Measurements from ENCODE around the gene ZMYND11.

ZMYND11 gene

DNA sequence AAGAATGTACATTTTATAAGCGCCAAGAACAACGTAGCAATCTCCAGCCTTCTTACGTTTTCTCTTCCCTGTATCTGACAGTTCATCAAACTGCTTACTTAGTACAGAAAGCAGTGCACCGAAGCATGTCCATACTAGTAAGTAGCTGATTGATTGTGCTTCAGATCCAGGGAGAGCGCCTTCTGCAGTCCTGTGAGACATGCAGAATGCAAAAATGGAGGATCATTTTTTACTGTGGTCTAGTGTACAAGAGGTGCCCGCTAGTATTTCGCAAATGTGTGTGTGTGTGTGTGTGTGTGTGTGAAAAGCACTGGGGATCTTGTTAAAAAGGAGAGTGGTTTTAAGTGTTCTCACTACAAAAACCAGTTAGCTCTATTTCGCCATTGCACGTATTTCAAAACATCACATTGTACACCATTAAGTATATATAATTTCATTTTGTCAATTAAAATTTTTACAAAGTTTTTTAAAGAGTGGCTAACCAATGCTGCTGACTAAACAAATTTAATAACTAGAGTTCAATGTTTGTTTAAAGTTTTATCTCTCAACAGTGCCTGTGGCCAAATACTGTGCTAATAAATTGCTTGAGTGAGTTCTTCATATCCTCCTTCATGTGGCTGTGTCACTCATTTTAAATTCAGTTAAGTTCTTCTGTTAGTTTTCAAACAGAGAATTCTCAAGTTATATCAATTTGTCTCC is 99.6 kb downstream of the ZMYND11 start:
- no peak overlapping the region for H3K4me3 ChIP-seq (ENCODE audit: low read depth in 1 of 5, low read length in 5 of 5)
- no peaks in the 10 kb centered on the region for H3K27me3 ChIP-seq (ENCODE audit: control insufficient read depth in 5 of 5, insufficient read depth in 4 of 5, low read length in 5 of 5)
- peaks cover 6 to 21% (median 14%) of the 10 kb centered on the region in 5 donors for H3K36me3 ChIP-seq (ENCODE audit: control insufficient read depth in 5 of 5, insufficient read depth in 5 of 5, low read length in 5 of 5)

DNA sequence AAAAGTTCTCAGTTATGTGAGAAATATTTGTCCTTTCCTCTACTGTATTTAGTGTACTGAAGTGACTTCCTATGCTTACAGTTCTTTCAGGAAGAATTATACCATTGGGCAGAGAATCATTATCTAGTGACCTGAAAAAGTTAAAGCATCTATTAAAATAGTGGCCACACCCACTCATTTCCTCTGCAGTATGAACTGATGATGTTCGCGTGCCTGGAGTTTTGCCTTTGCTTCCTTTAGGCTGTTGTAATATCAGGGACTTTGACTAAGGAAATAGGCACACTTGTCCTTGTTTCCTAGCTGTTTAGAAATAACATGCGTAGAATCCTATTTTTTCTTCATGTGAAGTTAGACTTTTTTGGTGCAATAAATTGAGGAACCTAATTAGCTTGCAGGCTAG is 100.7 kb downstream of the ZMYND11 start:
- Histone ChIP-seq H3K36me3 (ENCODE audit: control insufficient read depth in 5 of 5, insufficient read depth in 5 of 5, low read length in 5 of 5) (peaks cover 6 to 29% (median 14%) of the 10 kb centered on the region in 5 donors), H3K4me1 (ENCODE audit: control insufficient read depth in 5 of 5, insufficient read depth in 5 of 5, low read length in 5 of 5) (peaks cover 0 to 9% (median 1%) of the 10 kb centered on the region in 5 donors), H3K27ac (ENCODE audit: low read depth, low read length) (no peak overlapping the region), H3K9me3 (ENCODE audit: control insufficient read depth in 5 of 5, low read length in 5 of 5) (no peaks in the 10 kb centered on the region), H3K9ac (ENCODE audit: low read length in 5 of 5) (no peak overlapping the region), H3K27me3 (ENCODE audit: control insufficient read depth in 5 of 5, insufficient read depth in 4 of 5, low read length in 5 of 5) (no peaks in the 10 kb centered on the region), H3K4me3 (ENCODE audit: low read depth in 1 of 5, low read length in 5 of 5) (no peak overlapping the region)

More for the DNA sequence above, 99.6 kb downstream of the ZMYND11 start:
- Histone ChIP-seq H3K27ac (ENCODE audit: low read depth, low read length) (no peak overlapping the region), H3K9ac (ENCODE audit: low read length in 5 of 5) (no peak overlapping the region), H3K9me3 (ENCODE audit: control insufficient read depth in 5 of 5, low read length in 5 of 5) (no peaks in the 10 kb centered on the region), H3K4me1 (ENCODE audit: control insufficient read depth in 5 of 5, insufficient read depth in 5 of 5, low read length in 5 of 5) (peaks cover 0 to 9% (median 0%) of the 10 kb centered on the region in 5 donors)

- H3K4me1 ChIP-seq (ENCODE audit: control insufficient read depth in 5 of 5, insufficient read depth in 5 of 5, low read length in 5 of 5) = peaks cover 0 to 15% (median 12%) of the 10 kb centered on the region in 5 donors
- H3K4me3 ChIP-seq (ENCODE audit: low read depth in 1 of 5, low read length in 5 of 5) = no peak overlapping the region
- H3K27me3 ChIP-seq (ENCODE audit: control insufficient read depth in 5 of 5, insufficient read depth in 4 of 5, low read length in 5 of 5) = no peaks in the 10 kb centered on the region
- no peak overlapping the region for H3K9ac ChIP-seq (ENCODE audit: low read length in 5 of 5)
- no peak overlapping the region for H3K27ac ChIP-seq (ENCODE audit: low read depth, low read length)
- H3K36me3 ChIP-seq (ENCODE audit: control insufficient read depth in 5 of 5, insufficient read depth in 5 of 5, low read length in 5 of 5) = peaks cover 12 to 45% (median 14%) of the 10 kb centered on the region in 5 donors
- no peaks in the 10 kb centered on the region for H3K9me3 ChIP-seq (ENCODE audit: control insufficient read depth in 5 of 5, low read length in 5 of 5)
Measured at GRCh38 chr10:239109-239508, 103.9 kb downstream of the ZMYND11 start.

- H3K36me3 ChIP-seq (ENCODE audit: control insufficient read depth in 5 of 5, insufficient read depth in 5 of 5, low read length in 5 of 5) = peaks cover 16 to 57% (median 22%) of the 10 kb centered on the region in 5 donors
- H3K27ac ChIP-seq (ENCODE audit: low read depth, low read length) = peak overlapping the region; percentile 26
- no peaks in the 10 kb centered on the region for H3K27me3 ChIP-seq (ENCODE audit: control insufficient read depth in 5 of 5, insufficient read depth in 4 of 5, low read length in 5 of 5)
Measured at GRCh38 chr10:241451-241850, 106.2 kb downstream of the ZMYND11 start.

DNA sequence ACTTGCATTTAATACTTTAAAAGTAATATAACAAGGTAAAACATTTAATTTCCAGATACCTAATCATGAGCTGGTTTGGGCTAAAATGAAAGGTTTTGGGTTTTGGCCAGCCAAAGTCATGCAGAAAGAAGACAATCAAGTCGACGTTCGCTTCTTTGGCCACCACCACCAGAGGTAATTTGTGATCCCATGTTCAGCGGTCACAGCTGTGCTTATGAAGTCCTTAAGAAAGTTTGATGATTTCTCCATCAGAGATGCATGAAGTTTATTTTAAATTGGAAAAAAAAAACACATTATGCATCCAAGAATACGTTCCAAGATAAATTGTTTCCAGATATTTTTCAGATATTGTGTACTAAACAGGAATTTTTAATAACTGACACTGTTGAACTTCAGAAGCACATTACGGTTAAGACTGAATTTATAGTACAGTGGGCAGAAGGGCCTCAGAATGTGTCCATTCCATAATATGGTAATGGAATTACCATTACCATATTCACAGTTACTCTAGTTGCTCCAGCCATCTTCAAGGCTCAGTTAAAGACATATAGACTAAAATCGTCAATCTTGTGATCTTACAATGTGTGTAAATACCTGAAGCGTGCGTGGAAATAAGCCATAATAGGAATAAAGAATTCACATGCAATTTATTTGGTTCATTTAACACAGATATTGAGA is 106.8 kb downstream of the ZMYND11 start:
- Histone ChIP-seq H3K9me3 (ENCODE audit: control insufficient read depth in 5 of 5, low read length in 5 of 5) (no peaks in the 10 kb centered on the region), H3K36me3 (ENCODE audit: control insufficient read depth in 5 of 5, insufficient read depth in 5 of 5, low read length in 5 of 5) (peaks cover 20 to 61% (median 26%) of the 10 kb centered on the region in 5 donors), H3K4me3 (ENCODE audit: low read depth in 1 of 5, low read length in 5 of 5) (no peak overlapping the region), H3K4me1 (ENCODE audit: control insufficient read depth in 5 of 5, insufficient read depth in 5 of 5, low read length in 5 of 5) (peaks cover 0 to 14% (median 11%) of the 10 kb centered on the region in 5 donors), H3K27ac (ENCODE audit: low read depth, low read length) (peak overlapping the region; percentile 26), H3K27me3 (ENCODE audit: control insufficient read depth in 5 of 5, insufficient read depth in 4 of 5, low read length in 5 of 5) (no peaks in the 10 kb centered on the region), H3K9ac (ENCODE audit: low read length in 5 of 5) (no peak overlapping the region)

More at GRCh38 chr10:241451-241850, 106.2 kb downstream of the ZMYND11 start:
- no peak overlapping the region for H3K4me3 ChIP-seq (ENCODE audit: low read depth in 1 of 5, low read length in 5 of 5)
- no peaks in the 10 kb centered on the region for H3K9me3 ChIP-seq (ENCODE audit: control insufficient read depth in 5 of 5, low read length in 5 of 5)
- H3K4me1 ChIP-seq (ENCODE audit: control insufficient read depth in 5 of 5, insufficient read depth in 5 of 5, low read length in 5 of 5) = peaks cover 0 to 14% (median 11%) of the 10 kb centered on the region in 5 donors
- no peak overlapping the region for H3K9ac ChIP-seq (ENCODE audit: low read length in 5 of 5)

DNA sequence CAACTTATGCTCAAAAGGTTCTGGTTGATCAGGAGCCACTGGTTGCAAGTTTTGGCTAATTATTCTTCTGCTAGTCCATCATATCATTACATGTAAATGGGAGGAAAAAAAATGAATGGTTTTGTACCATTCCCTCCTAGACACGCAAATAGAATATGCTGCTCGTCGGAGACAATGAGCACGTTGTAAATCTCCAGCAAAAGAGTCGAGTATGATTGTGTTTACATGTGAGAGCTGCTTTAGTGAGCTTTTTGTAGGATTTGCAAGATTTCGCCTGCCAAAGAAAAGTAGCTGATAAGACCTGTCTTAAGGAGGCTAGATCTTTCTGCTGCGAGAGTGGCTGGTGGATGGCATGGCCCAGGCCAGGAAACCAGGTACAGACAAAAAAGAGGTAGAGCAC is 109.0 kb downstream of the ZMYND11 start:
- no peak overlapping the region for H3K9ac ChIP-seq (ENCODE audit: low read length in 5 of 5)
- peaks cover 0 to 14% (median 11%) of the 10 kb centered on the region in 5 donors for H3K4me1 ChIP-seq (ENCODE audit: control insufficient read depth in 5 of 5, insufficient read depth in 5 of 5, low read length in 5 of 5)
- no peaks in the 10 kb centered on the region for H3K27me3 ChIP-seq (ENCODE audit: control insufficient read depth in 5 of 5, insufficient read depth in 4 of 5, low read length in 5 of 5)
- H3K27ac ChIP-seq (ENCODE audit: low read depth, low read length) = no peak overlapping the region
- H3K4me3 ChIP-seq (ENCODE audit: low read depth in 1 of 5, low read length in 5 of 5) = no peak overlapping the region
- H3K36me3 ChIP-seq (ENCODE audit: control insufficient read depth in 5 of 5, insufficient read depth in 5 of 5, low read length in 5 of 5) = peaks cover 30 to 71% (median 39%) of the 10 kb centered on the region in 5 donors
- H3K9me3 ChIP-seq (ENCODE audit: control insufficient read depth in 5 of 5, low read length in 5 of 5) = no peaks in the 10 kb centered on the region

DNA sequence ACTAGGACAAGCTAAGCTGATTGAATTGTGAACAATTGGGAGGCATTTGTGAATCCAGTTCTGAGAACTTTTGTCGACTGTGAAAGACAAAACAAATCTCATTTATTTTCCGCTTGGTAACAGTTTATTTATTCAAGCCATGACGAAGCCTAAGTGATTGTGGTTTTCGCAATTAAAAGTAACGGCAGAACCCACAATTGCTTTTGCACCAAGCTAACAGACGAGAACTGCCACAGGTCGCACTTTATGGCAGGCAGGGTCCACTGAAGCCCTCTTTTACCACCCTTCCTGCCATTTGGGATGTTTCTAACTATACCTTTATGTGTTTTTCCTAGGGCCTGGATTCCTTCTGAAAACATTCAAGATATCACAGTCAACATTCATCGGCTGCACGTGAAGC is 111.2 kb downstream of the ZMYND11 start:
- H3K4me1 ChIP-seq (ENCODE audit: control insufficient read depth in 5 of 5, insufficient read depth in 5 of 5, low read length in 5 of 5) = peaks cover 0 to 7% (median 6%) of the 10 kb centered on the region in 5 donors
- no peak overlapping the region for H3K27ac ChIP-seq (ENCODE audit: low read depth, low read length)
- no peak overlapping the region for H3K9ac ChIP-seq (ENCODE audit: low read length in 5 of 5)
- H3K9me3 ChIP-seq (ENCODE audit: control insufficient read depth in 5 of 5, low read length in 5 of 5) = no peaks in the 10 kb centered on the region
- peaks cover 38 to 78% (median 54%) of the 10 kb centered on the region in 5 donors for H3K36me3 ChIP-seq (ENCODE audit: control insufficient read depth in 5 of 5, insufficient read depth in 5 of 5, low read length in 5 of 5)
- H3K4me3 ChIP-seq (ENCODE audit: low read depth in 1 of 5, low read length in 5 of 5) = no peak overlapping the region
- no peaks in the 10 kb centered on the region for H3K27me3 ChIP-seq (ENCODE audit: control insufficient read depth in 5 of 5, insufficient read depth in 4 of 5, low read length in 5 of 5)

DNA sequence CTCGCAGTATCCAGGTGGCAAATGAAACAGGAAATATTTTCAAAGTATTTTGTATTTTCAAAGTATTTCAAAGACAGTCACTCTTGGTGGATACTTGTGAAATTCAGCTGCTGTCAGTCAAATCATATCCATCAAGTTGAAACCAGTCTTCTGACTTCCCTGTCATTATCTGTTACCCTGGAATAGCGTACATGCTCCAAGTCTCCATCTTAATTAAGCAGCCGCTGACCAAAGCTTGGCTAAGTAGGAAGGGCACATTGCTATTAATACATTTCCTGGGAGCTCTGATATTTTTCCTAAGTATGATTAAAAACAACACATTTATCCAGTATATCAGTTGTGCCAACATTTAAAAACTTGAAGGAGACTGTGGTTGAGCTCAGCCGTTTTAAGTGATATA is 112.2 kb downstream of the ZMYND11 start:
- Histone ChIP-seq H3K27me3 (ENCODE audit: control insufficient read depth in 5 of 5, insufficient read depth in 4 of 5, low read length in 5 of 5) (no peaks in the 10 kb centered on the region), H3K9ac (ENCODE audit: low read length in 5 of 5) (no peak overlapping the region), H3K36me3 (ENCODE audit: control insufficient read depth in 5 of 5, insufficient read depth in 5 of 5, low read length in 5 of 5) (peaks cover 42 to 79% (median 60%) of the 10 kb centered on the region in 5 donors), H3K9me3 (ENCODE audit: control insufficient read depth in 5 of 5, low read length in 5 of 5) (no peaks in the 10 kb centered on the region), H3K4me3 (ENCODE audit: low read depth in 1 of 5, low read length in 5 of 5) (no peak overlapping the region), H3K27ac (ENCODE audit: low read depth, low read length) (no peak overlapping the region), H3K4me1 (ENCODE audit: control insufficient read depth in 5 of 5, insufficient read depth in 5 of 5, low read length in 5 of 5) (no peaks in the 10 kb centered on the region)

- H3K9ac ChIP-seq (ENCODE audit: low read length in 5 of 5) = no peak overlapping the region
- peaks cover 42 to 78% (median 61%) of the 10 kb centered on the region in 5 donors for H3K36me3 ChIP-seq (ENCODE audit: control insufficient read depth in 5 of 5, insufficient read depth in 5 of 5, low read length in 5 of 5)
Measured at GRCh38 chr10:248307-248706, 113.1 kb downstream of the ZMYND11 start.

GRCh38 chr10:251982-252582 is 116.8 kb downstream of the ZMYND11 start:
- no peak overlapping the region for H3K9ac ChIP-seq (ENCODE audit: low read length in 5 of 5)
- peaks cover 30 to 76% (median 53%) of the 10 kb centered on the region in 5 donors for H3K36me3 ChIP-seq (ENCODE audit: control insufficient read depth in 5 of 5, insufficient read depth in 5 of 5, low read length in 5 of 5)
- H3K4me3 ChIP-seq (ENCODE audit: low read depth in 1 of 5, low read length in 5 of 5) = no peak overlapping the region
- no peaks in the 10 kb centered on the region for H3K27me3 ChIP-seq (ENCODE audit: control insufficient read depth in 5 of 5, insufficient read depth in 4 of 5, low read length in 5 of 5)
- no peaks in the 10 kb centered on the region for H3K9me3 ChIP-seq (ENCODE audit: control insufficient read depth in 5 of 5, low read length in 5 of 5)
- no peak overlapping the region for H3K27ac ChIP-seq (ENCODE audit: low read depth, low read length)
- no peaks in the 10 kb centered on the region for H3K4me1 ChIP-seq (ENCODE audit: control insufficient read depth in 5 of 5, insufficient read depth in 5 of 5, low read length in 5 of 5)

More at GRCh38 chr10:248307-248706, 113.1 kb downstream of the ZMYND11 start:
- H3K4me1 ChIP-seq (ENCODE audit: control insufficient read depth in 5 of 5, insufficient read depth in 5 of 5, low read length in 5 of 5) = no peaks in the 10 kb centered on the region
- H3K27ac ChIP-seq (ENCODE audit: low read depth, low read length) = no peak overlapping the region
- H3K9me3 ChIP-seq (ENCODE audit: control insufficient read depth in 5 of 5, low read length in 5 of 5) = no peaks in the 10 kb centered on the region
- H3K27me3 ChIP-seq (ENCODE audit: control insufficient read depth in 5 of 5, insufficient read depth in 4 of 5, low read length in 5 of 5) = no peaks in the 10 kb centered on the region
- H3K4me3 ChIP-seq (ENCODE audit: low read depth in 1 of 5, low read length in 5 of 5) = no peak overlapping the region

Measured in subcutaneous abdominal adipose tissue (tissue), 5 donors.